GM21723 (cell line): ENCODE data around the gene CHKA.

Experiments used
- ATAC-seq: cut with Tn5 transposase; IDR thresholded peaks from one replicate; pipeline ENCODE4 v1.9.1; 2021; ENCODE audit warnings: mild to moderate bottlenecking, moderate library complexity; ENCODE audit not compliant: unreplicated experiment

Gene CHKA

GRCh38 chr11:68016904-68017817, 104.0 kb downstream of the CHKA start:
- ATAC-seq, result no peak

- ATAC-seq, result no peak
Observed at GRCh38 chr11:68016161-68016903, 104.9 kb downstream of the CHKA start.

GRCh38 chr11:68015467-68015866, 105.7 kb downstream of the CHKA start:
- ATAC-seq, result no peak

- ATAC-seq, result no peak
Observed at GRCh38 chr11:68014947-68015447, 106.2 kb downstream of the CHKA start.

- no peak for ATAC-seq
Observed at GRCh38 chr11:68014157-68014946, 106.8 kb downstream of the CHKA start.

GRCh38 chr11:68013611-68014156, 107.5 kb downstream of the CHKA start:
- no peak for ATAC-seq

- no peak for ATAC-seq
Observed at GRCh38 chr11:68012843-68013610, 108.2 kb downstream of the CHKA start.

- no peak for ATAC-seq
Observed at GRCh38 chr11:68012044-68012842, 108.9 kb downstream of the CHKA start.

GRCh38 chr11:68011051-68011943, 109.9 kb downstream of the CHKA start:
- no peak for ATAC-seq

GRCh38 chr11:68010090-68011041, 110.8 kb downstream of the CHKA start, which contains the start of gene ALDH3B1:
TSS of gene ALDH3B1 (plus strand) at chr11:68010327. CDS start at chr11:68015298, 4,971 bp downstream.
- no peak for ATAC-seq

- ATAC-seq, result no peak
Observed at GRCh38 chr11:68009391-68010089, 111.6 kb downstream of the CHKA start.

- ATAC-seq, result no peak
Observed at GRCh38 chr11:68008381-68009337, 112.5 kb downstream of the CHKA start.

GRCh38 chr11:68007498-68008380, 113.4 kb downstream of the CHKA start:
- no peak for ATAC-seq

GRCh38 chr11:68006606-68007166, 114.5 kb downstream of the CHKA start:
- no peak for ATAC-seq
